Endothelial cell of umbilical vein (primary cell): ENCODE data around the gene DSCAML1. TPM values are rescaled to one million over a fixed set of nuclear protein-coding genes. Genes with fewer than 3 reads are reported as not detected.

ENCODE experiments used
- BruUV-seq: library from RNA; stranded (reverse); fragments of 400-500 nt; replicated peaks from 2 replicates; lab custom pipeline; 2021; lab: Mats Ljungman, UMichigan
- CTCF ChIA-PET: fragments of 300-600, 350-600 bp; sonication (Branson Sonifier 250); formaldehyde crosslinking; loops from one replicate; lab custom pipeline; 2021; ENCODE audit warnings: antibody characterized with exemption, inconsistent platforms; lab: Charles Lee
- POLR2A ChIA-PET: fragments of 300-600, 350-600 bp; sonication (Branson Sonifier 250); formaldehyde crosslinking; loops from one replicate; lab custom pipeline; 2021; ENCODE audit warnings: antibody characterized with exemption, inconsistent platforms; lab: Charles Lee
- DNase-seq: peaks from one replicate; pipeline ENCODE4 v3.0.0-alpha.2; 2011; ENCODE audit warnings: low read depth, low spot score
- FAIRE-seq: peaks from 2 replicates; lab custom pipeline; 2011; peaks lifted over from hg19 to GRCh38; lab: Jason Lieb, UNC
- H2AFZ ChIP-seq: 2 replicates; pipeline ENCODE4 v1.6.0; 2012; ENCODE audit warnings: low read depth, low read length, control low read depth, inconsistent platforms
- H3K27ac ChIP-seq: 2 replicates; pipeline ENCODE4 v1.5.1; 2011; ENCODE audit warnings: low read depth, mild to moderate bottlenecking, control low read depth, low read length, moderate library complexity; ENCODE audit not compliant: insufficient read depth
- H3K27me3 ChIP-seq, 2 experiments: 2 replicates each; pipeline versions ENCODE4 v1.6.0 to v1.6.1; 2011; ENCODE audit warnings: low read length in 2 of 2, mixed read lengths in 1 of 2; ENCODE audit not compliant: control insufficient read depth in 2 of 2, insufficient read depth in 2 of 2
- H3K36me3 ChIP-seq, 2 experiments: 2 replicates in 1 of 2; 3 replicates in 1 of 2; pipeline ENCODE4 v1.5.1; 2011; ENCODE audit warnings: low read length in 2 of 2, mild to moderate bottlenecking in 1 of 2, moderate library complexity in 1 of 2; ENCODE audit not compliant: control insufficient read depth in 2 of 2, insufficient read depth in 2 of 2; ENCODE audit errors: extremely low read depth in 1 of 2
- H3K4me1 ChIP-seq: 3 replicates; pipeline ENCODE4 v1.5.1; 2011; ENCODE audit warnings: mild to moderate bottlenecking, low read length; ENCODE audit not compliant: control insufficient read depth, insufficient read depth; ENCODE audit errors: extremely low read depth
- H3K4me2 ChIP-seq: 2 replicates; pipeline ENCODE4 v1.6.1; 2011; ENCODE audit warnings: low read length, control low read depth, mixed read lengths; ENCODE audit not compliant: insufficient read depth
- H3K4me3 ChIP-seq, 3 experiments: fragments of 200-600 bp in 1 of 3; sonication (generic), shearing (Covaris generic) in 1 of 3; replicated peaks in 1 of 3; 2 replicates each; pipeline ENCODE4 v1.5.1; 2011 to 2016; ENCODE audit warnings: control low read depth in 3 of 3, low read length in 3 of 3, mild to moderate bottlenecking in 2 of 3, inconsistent platforms in 1 of 3, low read depth in 1 of 3, moderate library complexity in 1 of 3; ENCODE audit not compliant: insufficient read depth in 1 of 3
- H3K79me2 ChIP-seq: 2 replicates; pipeline ENCODE4 v1.6.0; 2012; ENCODE audit warnings: low read length, inconsistent platforms; ENCODE audit not compliant: control insufficient read depth, insufficient read depth
- H3K9ac ChIP-seq: replicated peaks from 2 replicates; pipeline ENCODE3; 2011; ENCODE audit warnings: low read length, control low read depth; ENCODE audit not compliant: insufficient read depth; ENCODE audit errors: extremely low read depth
- H3K9me1 ChIP-seq: replicated peaks from 3 replicates; pipeline ENCODE4 v1.6.0; 2011; ENCODE audit warnings: mild to moderate bottlenecking, low read length; ENCODE audit not compliant: control insufficient read depth, insufficient read depth; ENCODE audit errors: extremely low read depth
- H3K9me3 ChIP-seq: replicated peaks from 2 replicates; pipeline ENCODE4 v1.5.1; 2012; ENCODE audit warnings: low read length, inconsistent platforms; ENCODE audit not compliant: control insufficient read depth, insufficient read depth
- H4K20me1 ChIP-seq: replicated peaks from 2 replicates; pipeline ENCODE3; 2011; ENCODE audit warnings: mild to moderate bottlenecking, low read length; ENCODE audit not compliant: control insufficient read depth, insufficient read depth; ENCODE audit errors: extremely low read depth
- CTCF ChIP-seq, 2 donors: IDR thresholded peaks; 1 replicate in 1 of 2; 2 replicates in 1 of 2; pipeline ENCODE4 v1.5.1; 2011; ENCODE audit warnings: low read length in 2 of 2, mild to moderate bottlenecking in 2 of 2, moderate library complexity in 2 of 2, control low read depth in 1 of 2, inconsistent platforms in 1 of 2, low read depth in 1 of 2; ENCODE audit not compliant: insufficient read depth in 1 of 2; ENCODE audit errors: extremely low read depth in 1 of 2
- EZH2 ChIP-seq: IDR thresholded peaks from 2 replicates; pipeline ENCODE4 v1.6.1; 2012; ENCODE audit warnings: borderline replicate concordance, low read depth, mild to moderate bottlenecking, moderate library complexity, low read length, inconsistent platforms; ENCODE audit not compliant: severe bottlenecking
- FOS ChIP-seq: IDR thresholded peaks from 2 replicates; pipeline ENCODE4 v1.6.1; 2011; ENCODE audit warnings: mild to moderate bottlenecking, low read length, moderate library complexity, borderline replicate concordance; ENCODE audit not compliant: insufficient read depth
- GATA2 ChIP-seq: IDR thresholded peaks from 2 replicates; pipeline ENCODE4 v1.7.0; 2011; ENCODE audit warnings: low read depth, mild to moderate bottlenecking, moderate library complexity, mixed read lengths, low read length; ENCODE audit not compliant: insufficient read length, insufficient read depth
- JUN ChIP-seq: IDR thresholded peaks from 2 replicates; pipeline ENCODE4 v1.6.1; 2011; ENCODE audit warnings: borderline replicate concordance, low read depth; ENCODE audit not compliant: insufficient read length, insufficient read depth
- MYC ChIP-seq: IDR thresholded peaks from one replicate; pipeline ENCODE4 v1.6.1; 2011; ENCODE audit warnings: mild to moderate bottlenecking, low read depth, low read length
- POLR2A ChIP-seq: IDR thresholded peaks from 2 replicates; pipeline ENCODE4 v1.6.1; 2012; ENCODE audit warnings: low read depth, mild to moderate bottlenecking, control low read depth, low read length
- POLR2AphosphoS5 ChIP-seq: IDR thresholded peaks from 2 replicates; pipeline ENCODE4 v1.6.1; 2012; ENCODE audit warnings: low read depth, mild to moderate bottlenecking, control low read depth, low read length, moderate library complexity; ENCODE audit not compliant: insufficient read depth
- dilution Hi-C: fragments of 300-500 bp; cut with MboI; formaldehyde crosslinking; loops from one replicate; pipeline ENCODE4 v1.15.0; 2019; ENCODE audit warnings: low sequenced_read_pairs; ENCODE audit not compliant: extremely low pct_ligation_motif_present
- intact Hi-C: fragments of 100-400 bp; cut with micrococcal nuclease; formaldehyde crosslinking; loops from one replicate; pipeline ENCODE4 v1.10.0; 2022
- polyA plus RNA-seq, 4 experiments: library from polyadenylated mRNA; depleted of rRNA in 3 of 4; stranded (reverse) in 3 of 4; unstranded in 1 of 4; fragments of >200 nt; gene quantifications; 2 replicates each; pipeline versions ENCODE4 v1.2.1 to v1.2.3, GENCODE V29; 2011 to 2012; ENCODE audit warnings: missing spikeins in 1 of 4
- total RNA-seq: library from RNA; stranded (reverse); gene quantifications from 2 replicates; pipeline ENCODE4 v1.2.3, GENCODE V29; 2021
- TF ChIP-seq, protein P1 (sequence below): IDR thresholded peaks from 2 replicates; pipeline ENCODE4 v1.6.1; 2011; ENCODE audit not compliant: insufficient read depth, insufficient read length

DSCAML1 gene
- total and polyA plus RNA-seq, 2 donors (not counting 3 experiments of a cell fraction or from before 2014, with no cell fraction given), result not detected

DNA sequence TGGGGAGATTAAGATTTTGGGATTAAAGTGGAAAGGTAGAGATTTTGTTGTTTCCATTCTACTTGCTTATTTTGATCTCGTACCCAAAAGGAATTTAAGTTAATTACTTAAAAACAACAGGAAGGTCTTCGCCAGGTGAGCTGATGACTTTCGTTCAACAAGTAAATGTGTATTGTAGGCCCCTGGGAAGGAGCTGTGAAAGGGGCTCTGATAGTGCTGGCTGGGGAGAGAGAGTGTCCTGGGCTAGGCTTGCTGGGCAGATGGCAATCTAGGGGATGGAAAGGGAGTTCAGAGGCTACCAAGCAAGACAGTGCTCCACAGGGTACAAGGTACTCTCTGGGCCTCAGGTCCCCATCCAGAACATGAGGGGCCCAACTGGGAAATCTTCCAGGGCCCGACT, 279.9 kb downstream of the DSCAML1 start:
- ChIA-PET POLR2A (no interaction called here), CTCF (interaction anchor here (0.9 kb wide), 1 partner anchor 91 kb away, joined by 3 read pairs; no protein-coding TSS in a partner anchor)
- H4K20me1 ChIP-seq, result no peaks in the 10 kb centered on the region
- H3K4me3 ChIP-seq, result no peak overlapping the region
- no peaks in the 10 kb centered on the region for H3K9me1 ChIP-seq
- H2AFZ ChIP-seq, result no peak overlapping the region
- FAIRE-seq (no peak), DNase-seq (no peak)
- H3K4me2 ChIP-seq, result no peak overlapping the region
- no peaks in the 10 kb centered on the region for H3K9me3 ChIP-seq
- intact Hi-C loops, result no loop called here
- BruUV-seq, result no TSS peak
- no peaks in the 10 kb centered on the region for H3K4me1 ChIP-seq
- dilution Hi-C loops, result no loop called here
- H3K9ac ChIP-seq, result no peak overlapping the region
- no peaks in the 10 kb centered on the region for H3K27me3 ChIP-seq
- TF ChIP-seq POLR2A, result no peak
- no peak for TF ChIP-seq JUN
- no peak for TF ChIP-seq MYC
- TF ChIP-seq FOS, result no peak
- no peak for TF ChIP-seq POLR2AphosphoS5
- TF ChIP-seq, protein P1, sequence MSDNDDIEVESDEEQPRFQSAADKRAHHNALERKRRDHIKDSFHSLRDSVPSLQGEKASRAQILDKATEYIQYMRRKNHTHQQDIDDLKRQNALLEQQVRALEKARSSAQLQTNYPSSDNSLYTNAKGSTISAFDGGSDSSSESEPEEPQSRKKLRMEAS, result no peak
- no peak for TF ChIP-seq EZH2
- TF ChIP-seq CTCF (IDR thresholded peaks at IDR 0.05; ENCODE audit: extremely low read depth in 1 of 2, insufficient read depth in 1 of 2, low read depth in 1 of 2, low read length in 2 of 2), result no peak
- TF ChIP-seq GATA2, result no peak
- H3K36me3 ChIP-seq, result no peaks in the 10 kb centered on the region
- no peaks in the 10 kb centered on the region for H3K79me2 ChIP-seq
- H3K27ac ChIP-seq, result no peak overlapping the region
